ENCODE results near the gene ZNF701.
"Not testable (repeated sequence)": the region's sequence is repeated elsewhere in the genome, so short reads cannot be mapped to it uniquely, and the experiment has no call there.

ZNF701 gene

GRCh38 chr19:52570000-52570861 is at the start of gene ZNF701:
Gene ZNF701 (plus strand): TSS chr19:52570287. CDS start chr19:52574148, 3,861 bp downstream.
- DNase-seq (ENCODE audit: low read depth): peak; percentile 90

- no peak for DNase-seq (ENCODE audit: low read depth)
Measured at GRCh38 chr19:52522551-52522950, 47.5 kb upstream of the ZNF701 start.

- no peak for DNase-seq (ENCODE audit: low read depth)
Measured at GRCh38 chr19:52524086-52524485, 46.0 kb upstream of the ZNF701 start.

GRCh38 chr19:52527134-52527955 is 42.7 kb upstream of the ZNF701 start, which contains the start of gene ZNF808:
Gene ZNF808 (plus strand): TSS chr19:52527668. CDS start chr19:52543285, 15,617 bp downstream.
- DNase-seq (ENCODE audit: low read depth): peak; percentile 97

GRCh38 chr19:52527956-52528351 is 42.1 kb upstream of the ZNF701 start:
- DNase-seq (ENCODE audit: low read depth): no peak

GRCh38 chr19:52532480-52532879 is 37.6 kb upstream of the ZNF701 start:
- no peak for DNase-seq (ENCODE audit: low read depth)

GRCh38 chr19:52533901-52534300 is 36.2 kb upstream of the ZNF701 start:
- DNase-seq (ENCODE audit: low read depth): no peak

GRCh38 chr19:52535385-52535770 is 34.7 kb upstream of the ZNF701 start:
- not testable (repeated sequence) for DNase-seq (ENCODE audit: low read depth)

GRCh38 chr19:52535771-52536447 is 34.2 kb upstream of the ZNF701 start:
- peak; percentile 80 for DNase-seq (ENCODE audit: low read depth)

- peak; percentile 2 for DNase-seq (ENCODE audit: low read depth)
Measured at GRCh38 chr19:52536448-52536800, 33.7 kb upstream of the ZNF701 start.

GRCh38 chr19:52538815-52539214 is 31.3 kb upstream of the ZNF701 start:
- DNase-seq (ENCODE audit: low read depth): not testable (repeated sequence)

GRCh38 chr19:52541176-52541575 is 28.9 kb upstream of the ZNF701 start:
- not testable (repeated sequence) for DNase-seq (ENCODE audit: low read depth)

GRCh38 chr19:52541608-52542007 is 28.5 kb upstream of the ZNF701 start:
- DNase-seq (ENCODE audit: low read depth): no peak

- not testable (repeated sequence) for DNase-seq (ENCODE audit: low read depth)
Measured at GRCh38 chr19:52542541-52542940, 27.5 kb upstream of the ZNF701 start.

GRCh38 chr19:52542984-52543664 is 27.0 kb upstream of the ZNF701 start:
- DNase-seq (ENCODE audit: low read depth): no peak

- DNase-seq (ENCODE audit: low read depth): no peak
Measured at GRCh38 chr19:52554216-52554971, 15.7 kb upstream of the ZNF701 start.

- DNase-seq (ENCODE audit: low read depth): no peak
Measured at GRCh38 chr19:52557231-52557995, 12.7 kb upstream of the ZNF701 start.

- not testable (repeated sequence) for DNase-seq (ENCODE audit: low read depth)
Measured at GRCh38 chr19:52558732-52559445, 11.2 kb upstream of the ZNF701 start.

GRCh38 chr19:52561611-52562010 is 8.5 kb upstream of the ZNF701 start:
- DNase-seq (ENCODE audit: low read depth): not testable (repeated sequence)

- no peak for DNase-seq (ENCODE audit: low read depth)
Measured at GRCh38 chr19:52566121-52566520, 4.0 kb upstream of the ZNF701 start.
